HG02981 (cell line): ENCODE measurements around the gene TTC7B.
"Not testable (repeated sequence)": the region's sequence is repeated elsewhere in the genome, so short reads cannot be mapped to it uniquely, and the experiment has no call there.

Experiments used
- ATAC-seq: cut with Tn5 transposase; IDR thresholded peaks from one replicate; pipeline ENCODE4 v1.9.1; 2021; ENCODE audit warnings: mild to moderate bottlenecking, moderate library complexity; ENCODE audit not compliant: unreplicated experiment

The TTC7B gene

DNA sequence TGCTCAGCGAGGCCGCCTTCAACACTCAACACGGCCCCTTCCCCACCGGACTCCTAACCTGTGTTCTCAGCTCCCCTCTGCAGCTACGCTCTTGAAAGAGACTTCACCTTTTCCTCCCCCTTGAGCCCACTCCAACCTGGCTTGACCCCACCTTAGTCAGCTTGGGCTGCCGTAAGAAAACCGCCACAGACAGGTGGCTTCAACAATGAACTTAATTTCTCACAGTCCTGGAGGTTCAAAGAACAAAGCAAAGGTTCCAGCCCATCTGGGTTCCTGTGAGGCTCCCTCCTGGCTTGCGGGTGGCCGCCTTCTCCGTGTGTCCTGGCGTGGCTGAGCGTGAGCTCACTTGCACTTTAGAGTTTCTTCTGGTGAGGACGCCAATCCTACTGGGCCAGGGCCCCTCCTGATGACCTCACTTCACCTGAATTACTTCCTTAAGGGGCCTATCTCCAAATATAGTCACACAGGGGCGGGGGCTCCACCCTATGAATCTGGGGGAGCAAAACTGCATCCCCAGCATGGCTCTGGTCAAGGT, 280.6 kb downstream of the TTC7B start:
- ATAC-seq = no peak

DNA sequence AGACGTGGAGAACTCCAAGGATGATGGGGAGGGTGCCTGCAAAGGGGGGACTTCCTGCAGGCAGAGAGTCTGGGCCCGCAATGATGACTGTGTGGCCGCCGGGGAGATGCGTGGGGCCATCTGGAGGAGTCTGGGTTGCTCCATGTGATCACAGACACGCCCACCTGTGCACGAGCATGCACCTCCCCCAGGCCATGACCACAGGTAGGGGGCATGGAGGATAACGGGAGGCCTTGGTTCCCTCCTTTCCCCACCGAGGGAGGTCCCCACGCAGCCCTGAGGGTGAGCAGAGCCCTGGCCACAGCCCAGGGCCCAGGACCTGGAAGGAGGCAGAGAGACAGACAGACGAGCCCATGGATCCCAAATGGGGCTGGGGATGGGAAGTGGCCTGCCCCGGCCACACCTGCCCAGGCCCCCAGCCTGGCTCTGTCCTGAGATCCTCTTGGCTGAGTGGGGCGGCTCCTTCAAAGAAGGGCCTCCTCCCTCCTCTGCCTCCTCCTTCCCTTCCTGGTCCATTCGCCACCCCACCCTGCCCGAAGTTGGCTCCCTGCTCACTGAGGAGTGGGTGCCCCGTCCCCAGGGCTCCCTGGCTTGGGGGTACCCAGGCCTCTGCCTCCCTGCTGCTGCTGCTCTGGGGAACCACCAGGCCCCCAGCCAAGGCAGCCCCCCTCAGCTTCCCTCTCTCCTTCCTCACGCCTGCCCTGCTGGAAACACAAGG, 281.2 kb downstream of the TTC7B start:
- no peak for ATAC-seq

DNA sequence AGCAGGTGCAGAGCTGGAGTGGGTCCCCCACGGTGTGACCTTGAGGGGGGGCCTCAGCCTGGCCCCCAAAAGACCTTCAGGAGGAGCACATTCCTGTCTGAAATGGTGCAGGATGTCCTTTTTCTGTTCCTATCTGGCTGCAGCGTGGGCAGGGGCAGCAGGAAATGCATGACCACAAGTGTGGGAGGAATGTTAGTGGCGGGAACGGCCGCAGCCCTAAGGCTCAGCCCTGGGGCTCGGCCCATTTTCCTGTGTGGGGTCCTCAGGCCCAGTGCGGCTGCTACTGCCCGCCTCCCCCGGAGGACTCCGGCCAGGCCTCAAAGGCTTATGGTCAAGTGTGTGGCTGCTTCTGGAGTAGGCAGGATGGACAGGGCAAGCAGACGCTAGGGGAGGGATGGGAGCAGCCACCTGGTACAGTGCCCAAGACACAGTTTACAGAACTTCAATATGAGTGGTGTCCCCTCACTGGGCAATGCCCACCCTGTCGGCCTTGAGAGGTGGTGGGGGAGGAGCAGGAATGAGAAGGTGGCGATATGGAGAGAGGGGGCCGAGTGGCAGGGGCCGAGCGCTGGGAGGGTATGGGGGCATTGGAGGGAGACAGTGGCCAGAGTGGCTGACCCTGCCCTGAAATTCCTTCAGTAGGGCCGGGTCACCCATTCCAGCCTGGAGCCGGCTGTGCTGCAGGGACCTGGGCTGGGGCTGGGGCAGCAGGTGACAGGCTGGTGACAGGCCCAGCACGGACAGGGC, 282.0 kb downstream of the TTC7B start:
- no peak for ATAC-seq

DNA sequence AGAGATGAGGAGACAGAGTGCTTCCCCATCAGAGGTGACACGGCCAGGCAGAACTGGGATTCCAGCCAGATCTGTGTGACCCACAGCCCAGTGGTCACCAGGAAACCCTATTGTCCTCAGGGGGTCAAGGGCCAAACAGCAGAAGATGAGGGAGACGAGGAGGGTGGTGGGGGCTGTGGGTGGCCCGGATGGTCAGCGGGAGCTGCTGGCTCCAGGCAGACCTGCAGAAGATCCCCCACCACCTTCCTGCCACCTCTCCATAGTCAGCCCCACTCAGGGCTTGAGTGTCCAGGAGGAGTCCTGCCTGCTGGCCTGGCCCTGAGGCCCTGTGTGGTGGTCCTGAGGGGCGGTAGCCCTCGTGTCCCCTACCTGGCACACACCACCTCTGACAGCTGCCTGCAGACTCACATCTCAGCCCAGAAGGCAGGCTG, 282.6 kb downstream of the TTC7B start:
- ATAC-seq = no peak

DNA sequence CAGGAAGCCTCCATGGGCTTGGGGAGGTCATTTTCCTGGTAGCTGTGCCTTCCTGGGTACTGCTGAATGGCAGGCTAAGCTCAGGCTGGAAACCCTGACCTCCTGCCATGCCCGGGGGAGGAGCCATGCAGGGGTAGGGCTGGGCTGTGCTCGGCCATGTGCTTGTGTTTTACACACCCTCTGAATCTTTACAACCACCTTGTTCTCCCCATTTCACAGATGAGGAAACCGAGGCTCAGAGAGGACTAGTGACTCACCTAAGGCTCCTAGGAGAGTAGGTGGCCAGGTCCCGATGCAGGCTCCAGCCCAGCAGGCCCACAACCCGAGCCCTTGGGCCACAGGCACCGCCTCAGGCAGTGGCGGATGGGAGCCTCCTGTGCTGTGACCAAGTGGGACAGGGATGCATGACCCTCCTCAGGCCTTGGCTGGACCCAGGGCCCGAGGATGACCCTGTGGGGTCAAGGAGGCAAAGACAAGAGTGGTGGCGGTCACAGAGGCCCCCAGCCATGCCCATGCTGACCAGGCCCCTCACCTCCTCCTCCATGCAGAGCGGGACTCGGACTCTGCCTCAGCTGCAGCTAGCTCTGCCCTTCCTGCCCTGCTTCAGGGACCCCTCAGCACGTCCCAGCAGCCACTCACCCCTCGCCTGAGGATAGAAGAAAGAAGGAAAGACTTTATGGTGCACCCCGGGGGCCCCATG, 283.3 kb downstream of the TTC7B start:
- ATAC-seq = no peak

DNA sequence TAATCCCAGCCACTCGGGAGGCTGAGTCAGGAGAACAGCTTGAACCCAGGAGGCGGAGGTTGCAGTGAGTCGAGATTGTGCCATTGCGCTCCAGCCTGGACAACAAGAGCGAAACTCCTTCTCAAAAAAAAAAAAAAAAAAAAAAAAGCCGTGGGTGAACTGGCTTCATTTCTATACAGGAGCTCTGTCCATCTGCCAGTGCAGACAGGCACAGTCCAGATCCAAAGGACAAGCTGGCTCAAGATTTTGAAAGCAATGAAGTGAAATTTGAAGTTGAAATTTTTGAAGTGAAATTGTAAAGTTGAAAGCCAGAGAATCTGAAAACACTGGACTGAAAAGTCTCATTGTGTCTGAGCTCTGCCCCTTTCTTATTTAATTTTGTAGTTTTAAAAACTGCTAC, 284.7 kb downstream of the TTC7B start:
- ATAC-seq = no peak

DNA sequence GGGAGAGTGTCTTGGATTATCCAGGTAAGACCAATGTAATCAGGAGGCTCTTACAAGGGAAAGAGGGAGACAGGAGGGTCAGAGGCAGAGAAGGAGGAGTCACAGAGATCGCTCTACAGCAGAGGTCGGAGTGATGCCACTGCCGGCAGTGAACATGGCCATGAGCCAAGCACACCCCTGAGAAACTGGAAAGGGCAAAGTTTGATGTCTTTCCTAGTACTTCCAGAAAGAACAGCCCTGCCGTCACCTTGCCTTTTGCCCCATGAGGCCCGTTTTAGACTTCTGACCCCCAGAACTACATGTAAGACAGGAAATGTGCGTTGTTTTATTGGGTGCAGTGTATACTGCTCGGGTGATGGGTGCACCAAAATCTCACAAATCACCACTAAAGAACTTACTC, 285.7 kb downstream of the TTC7B start:
- no peak for ATAC-seq

DNA sequence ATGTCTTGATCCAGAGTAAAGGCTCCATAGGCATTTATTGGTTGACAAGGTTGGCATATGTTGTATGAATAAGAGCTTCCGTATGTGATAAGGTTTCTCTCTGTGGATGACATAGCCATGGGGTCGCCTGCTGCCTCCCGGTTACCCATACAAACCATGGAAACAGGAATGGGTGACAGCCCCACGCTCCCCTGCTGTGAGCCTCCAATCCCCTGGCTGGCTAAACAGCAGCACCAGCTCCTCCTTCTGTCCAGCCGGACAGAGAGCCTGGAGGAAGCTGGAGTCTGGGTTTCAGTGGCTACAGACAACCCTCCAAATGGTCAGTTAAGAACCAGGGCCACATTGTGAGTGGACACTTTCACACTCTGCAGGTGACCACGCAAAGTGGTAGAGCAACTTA, 288.3 kb downstream of the TTC7B start:
- ATAC-seq = no peak

DNA sequence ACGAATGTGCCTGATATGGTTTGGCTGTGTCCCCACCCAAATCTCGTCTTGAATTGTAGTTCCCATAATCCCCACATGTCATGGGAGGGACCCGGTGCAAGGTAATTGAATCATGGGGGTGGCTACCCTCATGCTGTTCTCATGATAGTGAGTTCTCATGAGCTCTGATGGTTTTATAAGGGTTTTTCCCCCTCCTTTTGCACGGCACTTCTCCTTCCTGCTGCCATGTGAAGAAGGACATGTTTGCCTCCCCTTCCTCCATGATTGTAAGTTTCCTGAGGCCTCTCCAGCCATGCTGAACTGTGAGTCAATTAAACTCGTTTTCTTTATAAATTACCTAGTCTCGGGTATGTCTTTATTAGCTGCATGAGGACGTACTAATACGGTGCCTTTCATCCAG, 289.7 kb downstream of the TTC7B start:
- not testable (repeated sequence) for ATAC-seq

DNA sequence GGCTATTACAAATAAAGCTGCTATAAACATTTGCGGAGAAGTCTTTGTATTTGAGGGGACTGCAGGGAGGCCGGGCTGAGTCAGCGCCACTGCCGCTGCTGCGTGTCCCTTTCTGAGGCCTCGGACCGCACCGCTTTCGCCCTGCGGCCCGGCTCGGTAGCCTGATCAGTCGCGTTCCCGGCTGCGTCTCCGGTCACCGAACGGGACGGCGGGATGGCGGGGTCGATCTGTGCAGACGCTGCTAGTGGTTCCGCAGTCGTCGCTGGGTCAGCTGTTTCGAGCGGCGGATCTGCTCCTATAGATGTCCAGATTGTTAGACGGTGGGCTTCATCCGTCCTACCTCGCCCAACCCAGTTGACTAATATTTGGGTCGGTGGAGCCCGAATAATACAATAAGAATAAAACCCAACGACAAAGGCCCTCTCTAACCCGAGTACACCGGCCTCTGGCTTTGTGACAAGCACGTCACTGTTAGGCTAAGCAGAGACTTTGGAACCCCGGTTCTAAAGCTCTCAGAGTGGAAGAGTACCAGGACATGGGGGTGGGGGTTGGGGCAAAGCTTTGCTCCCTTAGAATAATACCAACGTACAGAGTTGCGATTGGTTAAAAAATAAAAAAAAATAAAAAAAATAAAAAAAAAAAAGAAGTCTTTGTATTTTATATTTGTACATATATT, 290.7 kb downstream of the TTC7B start:
- not testable (repeated sequence) for ATAC-seq

DNA sequence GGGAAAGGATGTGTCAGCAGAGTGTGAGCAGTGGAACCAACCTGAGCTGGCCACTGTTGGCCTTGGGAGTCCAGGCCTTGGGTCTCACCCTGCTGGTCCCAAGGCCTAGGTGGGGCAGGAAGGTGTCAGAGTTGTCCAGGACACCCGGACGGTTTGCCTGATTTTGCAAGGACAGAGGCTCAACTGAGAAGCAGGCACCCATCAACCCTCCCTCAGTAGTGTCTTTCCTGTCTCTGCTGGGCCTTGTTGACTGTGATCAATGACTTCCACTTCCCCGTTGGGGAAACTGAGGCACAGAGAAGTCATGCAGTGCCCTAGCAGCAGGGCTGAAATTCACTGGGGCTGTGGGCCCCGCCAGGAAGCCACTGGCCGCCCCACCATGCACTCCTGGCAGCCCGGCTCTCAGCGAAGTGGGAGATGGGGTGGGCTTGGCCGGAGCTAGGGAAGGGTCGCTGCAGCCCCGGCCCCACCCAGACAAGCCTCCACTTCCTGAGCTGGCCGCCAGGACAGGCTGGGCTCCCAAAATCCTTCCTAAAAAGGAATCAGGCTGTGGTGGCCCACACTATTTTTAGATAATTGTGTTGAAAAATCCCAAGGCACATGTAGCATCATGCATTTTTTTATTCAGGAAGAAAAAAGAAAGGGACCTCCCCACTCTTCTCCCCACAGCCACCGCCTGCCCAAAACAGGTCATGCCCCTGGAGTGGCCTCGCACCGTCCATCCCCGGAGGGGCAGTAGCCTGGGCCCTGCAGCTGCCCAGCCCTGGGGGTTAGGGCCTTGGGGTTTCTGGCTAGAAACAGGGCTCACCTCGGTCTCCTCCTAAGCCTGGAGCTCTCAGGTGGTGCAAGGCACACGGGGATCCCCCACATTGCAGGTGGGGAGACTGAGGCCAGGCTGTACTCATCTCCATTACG, 292.0 kb downstream of the TTC7B start:
- no peak for ATAC-seq

DNA sequence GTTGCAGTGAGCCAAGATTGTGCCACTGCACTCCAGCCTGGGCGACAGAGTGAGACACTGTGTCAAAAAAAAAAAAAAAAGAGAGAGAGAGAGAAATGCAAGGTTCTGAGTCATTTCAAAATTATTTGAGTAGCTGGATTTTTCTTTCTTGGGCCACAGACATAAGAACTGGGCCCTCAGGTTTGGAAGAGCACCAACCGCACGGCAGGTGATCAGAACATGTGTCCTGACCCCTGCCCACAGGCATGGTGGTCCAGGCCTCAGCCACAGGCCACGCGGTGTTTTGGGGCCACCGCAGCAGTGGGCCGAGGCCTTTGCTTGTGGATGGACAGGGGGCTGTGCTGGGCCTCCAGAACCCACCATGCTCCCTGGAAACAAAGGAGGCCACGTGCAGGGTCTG, 292.7 kb downstream of the TTC7B start:
- ATAC-seq = no peak

DNA sequence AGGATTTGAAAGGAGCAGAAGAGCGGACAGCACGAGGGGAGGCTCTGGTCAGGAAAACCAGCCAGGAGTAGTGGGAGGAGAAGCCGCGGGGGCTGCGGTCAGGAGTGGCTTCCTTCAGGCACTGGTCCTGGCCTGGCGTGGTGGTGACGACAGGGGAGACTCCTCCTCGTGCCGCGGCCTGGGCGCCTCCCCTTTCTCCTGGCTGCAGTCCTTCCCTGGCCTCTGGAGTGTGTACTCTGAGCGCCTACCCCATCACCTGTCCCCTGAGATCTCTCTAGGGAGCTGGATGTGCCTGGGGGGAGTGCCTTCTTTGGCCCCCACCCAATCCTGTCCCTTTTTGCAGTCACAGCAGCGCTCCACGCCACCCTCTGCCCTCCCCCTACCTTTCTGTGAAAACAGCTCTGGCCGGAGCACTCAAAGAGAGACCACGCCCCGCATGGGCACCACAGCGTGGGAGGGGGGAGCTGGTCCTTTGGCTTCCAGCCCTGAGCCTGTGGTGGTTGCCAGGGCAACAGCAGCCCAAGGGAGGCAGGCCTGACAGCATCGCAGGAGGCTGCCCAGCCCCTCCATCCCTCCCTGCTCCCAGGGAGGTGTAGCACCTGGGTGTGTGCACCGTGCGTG, 293.5 kb downstream of the TTC7B start:
- ATAC-seq = no peak

DNA sequence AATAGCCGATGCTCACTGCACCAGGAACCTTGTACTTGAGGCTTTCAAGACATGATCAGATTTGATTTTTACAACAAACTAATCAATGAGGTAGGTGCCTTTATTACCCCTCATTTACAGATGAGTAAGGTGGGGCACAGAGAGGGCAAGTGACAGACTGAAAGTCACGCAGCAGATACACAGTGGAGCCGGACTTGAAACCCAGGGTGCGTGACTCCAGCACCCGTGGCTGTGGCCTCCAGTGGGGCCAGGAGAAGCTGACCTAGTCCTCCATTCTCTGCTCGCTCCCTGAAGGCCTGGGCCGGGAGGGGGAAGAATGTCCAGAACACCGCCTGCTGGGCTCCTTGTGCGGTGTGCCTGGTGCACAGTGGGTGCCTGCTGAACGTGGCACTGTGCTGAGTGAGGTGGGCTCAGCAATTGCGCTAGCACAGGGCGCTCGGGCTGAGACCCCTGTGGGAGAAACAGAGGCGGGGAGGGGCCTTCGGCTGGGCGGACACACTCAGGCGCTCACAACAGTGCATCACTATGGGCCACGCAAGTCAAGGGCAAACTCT, 294.2 kb downstream of the TTC7B start:
- ATAC-seq = no peak

DNA sequence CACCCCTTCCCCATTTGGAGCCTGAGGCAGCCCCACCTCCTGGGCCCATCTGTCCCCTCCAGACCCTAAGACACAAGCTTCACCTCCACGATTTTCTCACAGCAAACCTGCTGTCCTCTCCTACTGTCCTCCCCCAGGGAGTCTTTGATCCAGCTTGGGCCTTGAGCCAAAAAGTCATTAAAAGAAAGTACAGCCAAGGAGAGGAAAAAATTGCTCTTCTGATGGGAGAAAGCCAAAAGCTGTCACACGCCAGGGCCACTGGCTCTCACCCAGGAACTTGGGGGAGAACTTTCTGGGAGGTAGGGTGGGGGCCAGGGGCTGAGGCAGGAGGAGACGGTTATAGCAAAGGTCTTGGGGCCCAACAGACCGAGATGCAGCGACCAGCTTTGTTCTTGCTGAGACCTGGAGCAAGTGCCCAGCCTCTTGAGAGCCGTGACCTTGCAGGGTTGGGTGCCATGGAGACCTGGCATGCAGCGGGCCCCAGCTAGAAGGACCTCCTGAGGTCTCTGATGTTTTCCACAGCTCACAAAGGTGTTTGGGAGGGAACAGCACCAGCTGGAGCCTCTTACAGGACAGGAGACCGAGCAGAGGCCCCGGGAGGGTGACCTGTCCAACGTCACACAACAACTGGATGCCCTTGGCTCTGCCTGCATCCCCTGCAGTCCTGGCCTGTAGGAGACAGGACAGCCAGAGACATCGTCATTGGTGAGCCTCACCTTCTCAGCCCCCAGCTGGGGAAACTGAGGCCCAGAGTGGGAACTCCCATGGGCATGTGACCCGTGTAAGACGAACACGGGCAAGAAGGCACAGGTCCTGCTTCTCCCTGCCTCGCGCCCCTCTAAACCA, 294.9 kb downstream of the TTC7B start:
- ATAC-seq = no peak

DNA sequence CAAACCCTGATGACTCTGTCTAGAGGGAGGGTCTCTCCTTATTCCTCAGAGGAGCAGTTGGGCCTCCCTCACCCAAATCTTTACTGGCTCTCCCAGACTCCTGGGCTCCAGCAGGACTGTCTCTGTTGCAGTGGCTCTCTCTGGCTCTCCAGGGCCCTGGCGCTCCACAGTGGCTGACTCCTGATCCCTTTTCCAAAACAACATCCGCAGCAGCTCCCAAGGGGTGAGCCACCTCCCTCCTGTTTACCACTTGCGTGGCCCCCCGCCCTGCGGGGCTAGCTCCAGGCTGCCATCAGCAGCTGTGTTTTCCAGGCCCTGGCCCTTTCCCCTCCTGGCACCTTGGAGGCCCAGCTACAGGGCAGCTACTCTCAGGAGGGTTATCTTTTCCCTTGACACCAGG, 295.9 kb downstream of the TTC7B start:
- no peak for ATAC-seq

DNA sequence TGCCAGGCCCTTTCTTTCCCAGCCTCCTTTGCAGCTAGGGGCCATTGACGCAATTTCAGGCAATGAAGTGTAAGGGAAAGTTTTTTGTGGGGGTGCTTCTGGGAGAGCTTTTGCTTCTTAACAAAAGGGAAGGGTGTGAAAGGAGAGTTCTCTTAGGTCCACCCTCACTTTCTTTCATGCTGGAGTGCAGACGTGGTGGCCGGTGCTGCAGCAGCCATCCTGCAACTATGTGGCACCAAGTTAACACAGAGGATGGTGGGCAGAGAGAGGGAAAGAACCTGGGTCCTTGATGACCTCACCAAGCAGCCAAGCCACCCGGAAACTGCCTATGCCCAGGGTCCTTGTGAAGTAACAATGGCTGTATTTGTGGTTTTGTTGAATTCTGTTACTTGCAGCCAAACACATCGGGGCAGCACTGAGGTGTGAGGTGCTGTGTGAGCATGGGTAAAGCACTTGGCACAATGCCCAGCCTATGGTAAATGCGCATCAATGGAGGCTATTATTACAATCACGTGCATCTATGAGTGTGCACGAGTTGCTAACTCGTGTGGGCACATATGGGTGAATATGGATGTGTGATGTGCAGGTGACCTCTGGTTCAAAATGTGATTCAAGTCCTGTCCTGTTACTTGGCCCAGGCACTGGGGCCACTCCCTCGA, 296.8 kb downstream of the TTC7B start:
- no peak for ATAC-seq

DNA sequence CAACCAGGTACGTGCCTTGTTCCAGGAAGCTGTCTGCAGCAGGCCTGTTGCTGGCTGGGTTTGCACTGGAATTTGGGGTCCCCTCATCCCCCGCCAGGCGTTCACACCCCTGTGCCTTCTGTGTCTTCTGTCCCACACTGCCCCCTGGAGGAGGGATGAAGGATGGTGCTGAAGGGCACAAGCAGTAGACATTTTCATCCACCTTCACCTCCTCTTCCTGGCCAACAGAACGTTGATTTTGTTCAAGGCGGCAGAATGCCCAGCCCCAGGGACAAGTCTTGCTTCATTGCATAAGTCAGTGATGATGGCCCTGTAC, 297.3 kb downstream of the TTC7B start:
- ATAC-seq = no peak
